ENCODE data around the gene ADAM19.

The ADAM19 gene

GRCh38 chr5:157571357-157571827 lies 4.2 kb downstream of the ADAM19 start:
- H3K9me3 ChIP-seq = no peaks in the 10 kb centered on the region
- peaks cover 91 to 93% of the 10 kb centered on the region in 2 experiments for H3K4me1 ChIP-seq (ENCODE audit: control insufficient read depth in 1 of 2, insufficient read depth in 1 of 2, low read depth in 1 of 2, low read length in 1 of 2)
- no peak for TF ChIP-seq CTCF (IDR thresholded peaks at IDR 0.05)
- H3K4me3 ChIP-seq (ENCODE audit: low read depth in 1 of 2, low read length in 1 of 2) = peak overlapping the region; percentile 50 to 98
- peak overlapping the region; percentile 86 for H3K27ac ChIP-seq
- H3K27me3 ChIP-seq = no peaks in the 10 kb centered on the region
- H3K36me3 ChIP-seq = peaks cover 15% of the 10 kb centered on the region

GRCh38 chr5:157570531-157571200 lies 4.9 kb downstream of the ADAM19 start:
- Histone ChIP-seq H3K4me1 (ENCODE audit: control insufficient read depth in 1 of 2, insufficient read depth in 1 of 2, low read depth in 1 of 2, low read length in 1 of 2) (peaks cover 92 to 93% of the 10 kb centered on the region in 2 experiments), H3K4me3 (ENCODE audit: low read depth in 1 of 2, low read length in 1 of 2) (peak overlapping the region; percentile 50 to 98), H3K9me3 (no peaks in the 10 kb centered on the region), H3K27me3 (no peaks in the 10 kb centered on the region), H3K36me3 (peaks cover 15% of the 10 kb centered on the region), H3K27ac (peak overlapping the region; percentile 86)
- TF ChIP-seq CTCF (IDR thresholded peaks at IDR 0.05) = no peak

- Histone ChIP-seq H3K9me3 (no peaks in the 10 kb centered on the region), H3K4me1 (ENCODE audit: control insufficient read depth in 1 of 2, insufficient read depth in 1 of 2, low read depth in 1 of 2, low read length in 1 of 2) (peaks cover 100% of the 10 kb centered on the region in 2 experiments), H3K27ac (peak overlapping the region; percentile 85), H3K36me3 (peaks cover 18% of the 10 kb centered on the region), H3K4me3 (ENCODE audit: low read depth in 1 of 2, low read length in 1 of 2) (peak overlapping the region; percentile 55 to 98), H3K27me3 (no peaks in the 10 kb centered on the region)
- TF ChIP-seq CTCF (IDR thresholded peaks at IDR 0.05) = no peak
Measured at GRCh38 chr5:157568720-157569119, 6.9 kb downstream of the ADAM19 start.

DNA sequence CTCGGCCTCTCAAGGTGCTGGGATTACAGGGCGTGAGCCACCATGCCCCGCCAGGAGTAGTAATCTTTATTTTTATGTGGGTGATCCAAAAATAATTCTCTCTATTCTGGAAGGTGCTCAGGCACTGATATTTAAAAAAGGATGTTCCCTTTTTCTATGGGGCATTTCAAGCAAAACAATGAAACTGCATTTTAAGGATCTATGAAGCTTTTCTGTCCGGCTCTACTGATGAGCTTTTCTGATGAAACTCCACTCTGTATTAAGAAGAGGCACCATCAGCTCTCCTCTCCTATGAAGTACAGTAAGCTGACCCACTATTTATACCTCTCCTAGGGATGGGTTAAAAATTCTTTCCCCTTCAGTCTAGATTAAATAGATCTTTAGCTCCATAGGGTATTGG lies 7.4 kb downstream of the ADAM19 start:
- Histone ChIP-seq H3K4me3 (ENCODE audit: low read depth in 1 of 2, low read length in 1 of 2) (peak overlapping the region; percentile 55 to 98), H3K36me3 (peaks cover 23% of the 10 kb centered on the region), H3K27me3 (no peaks in the 10 kb centered on the region), H3K4me1 (ENCODE audit: control insufficient read depth in 1 of 2, insufficient read depth in 1 of 2, low read depth in 1 of 2, low read length in 1 of 2) (peaks cover 100% of the 10 kb centered on the region in 2 experiments), H3K9me3 (no peaks in the 10 kb centered on the region), H3K27ac (peak overlapping the region; percentile 85)
- no peak for TF ChIP-seq CTCF (IDR thresholded peaks at IDR 0.05)

DNA sequence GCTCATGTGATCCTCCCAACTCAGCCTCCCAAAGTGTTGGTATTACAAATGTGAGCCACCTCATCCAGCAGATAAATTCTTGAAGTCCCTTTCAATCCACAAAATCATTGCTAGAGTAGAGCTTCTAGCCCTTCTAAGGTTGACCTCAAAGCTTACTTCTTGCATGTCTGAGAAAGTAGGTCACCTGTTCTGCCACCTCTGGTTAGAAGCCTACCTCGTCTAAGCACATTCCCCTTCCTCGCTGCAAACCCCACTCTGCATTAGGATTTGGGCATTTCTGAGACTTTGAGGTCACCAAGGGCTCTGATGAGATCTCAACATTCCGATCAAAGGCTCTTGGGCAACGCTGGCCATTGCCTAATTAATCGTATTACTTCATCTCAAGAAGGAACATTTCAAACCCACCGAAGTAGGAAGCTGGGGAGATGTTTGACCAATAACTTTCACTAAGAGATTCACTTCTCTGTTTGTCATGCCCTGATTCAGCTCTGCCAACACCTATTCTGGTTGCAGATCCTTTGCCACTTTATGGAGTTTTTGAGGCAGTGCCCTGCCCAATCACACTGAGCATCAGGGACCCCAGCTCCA lies 8.6 kb downstream of the ADAM19 start:
- H3K4me1 ChIP-seq (ENCODE audit: control insufficient read depth in 1 of 2, insufficient read depth in 1 of 2, low read depth in 1 of 2, low read length in 1 of 2) = peaks cover 99 to 100% of the 10 kb centered on the region in 2 experiments
- H3K4me3 ChIP-seq (ENCODE audit: low read depth in 1 of 2, low read length in 1 of 2) = peak overlapping the region; percentile 55 to 98
- no peaks in the 10 kb centered on the region for H3K9me3 ChIP-seq
- peak overlapping the region; percentile 85 for H3K27ac ChIP-seq
- no peaks in the 10 kb centered on the region for H3K27me3 ChIP-seq
- TF ChIP-seq CTCF (IDR thresholded peaks at IDR 0.05) = no peak
- peaks cover 35% of the 10 kb centered on the region for H3K36me3 ChIP-seq
